IMR-90 (cell line): ENCODE results near the gene EFHD1. TPM values are rescaled to one million over a fixed set of nuclear protein-coding genes. Genes with fewer than 3 reads are reported as not detected.
A peak's percentile ranks its signal among the peaks of the same experiment; 100 is the strongest.

Source experiments
- ATAC-seq: fragments of 200-7000 bp; cut with Tn5 transposase; 2 replicates; pipeline ENCODE4 v1.9.1; 2020; ENCODE audit warnings: low read depth, mild to moderate bottlenecking, moderate library complexity
- BruUV-seq: library from RNA; stranded (reverse); fragments of 400-500 nt; replicated peaks from 2 replicates; lab custom pipeline; 2021; lab: Mats Ljungman, UMichigan
- CTCF ChIA-PET: fragments of 300-600 bp; formaldehyde crosslinking; extraction: SDS; loops from one replicate; lab custom pipeline; 2021; ENCODE audit warnings: antibody characterized with exemption; lab: Yijun Ruan, JAX
- POLR2A ChIA-PET: fragments of 300-600 bp; sonication (Branson Sonifier 250); formaldehyde crosslinking; loops from one replicate; lab custom pipeline; 2022; ENCODE audit warnings: antibody characterized with exemption; ENCODE audit not compliant: unreplicated experiment; lab: Charles Lee
- DNase-seq: peaks from one replicate; pipeline ENCODE4 v3.0.0; 2013
- H2AFZ ChIP-seq: replicated peaks from 2 replicates; pipeline ENCODE3; 2013; ENCODE audit warnings: low read length, mild to moderate bottlenecking; ENCODE audit not compliant: poor library complexity
- H2AK5ac ChIP-seq: 2 replicates; pipeline ENCODE4 v1.6.1; 2013; ENCODE audit warnings: low read depth, low read length, inconsistent platforms
- H2AK9ac ChIP-seq: replicated peaks from 2 replicates; pipeline ENCODE3; 2013; ENCODE audit warnings: mild to moderate bottlenecking, low read depth, low read length, moderate library complexity; ENCODE audit not compliant: poor library complexity
- H2BK120ac ChIP-seq: 2 replicates; pipeline ENCODE4 v1.6.1; 2013; ENCODE audit warnings: low read depth, low read length, inconsistent platforms
- H2BK15ac ChIP-seq: 3 replicates; pipeline ENCODE4 v1.6.1; 2013; ENCODE audit warnings: low read depth, low read length, inconsistent platforms
- H2BK20ac ChIP-seq: 2 replicates; pipeline ENCODE4 v1.6.1; 2013; ENCODE audit warnings: low read depth, mild to moderate bottlenecking, inconsistent platforms, low read length, moderate library complexity
- H2BK5ac ChIP-seq: 2 replicates; pipeline ENCODE4 v1.6.1; 2013; ENCODE audit warnings: mild to moderate bottlenecking, low read depth, low read length, inconsistent platforms; ENCODE audit not compliant: poor library complexity, severe bottlenecking
- H3K14ac ChIP-seq: replicated peaks from 2 replicates; pipeline ENCODE4 v1.6.1; 2013; ENCODE audit warnings: low read depth, low read length, inconsistent platforms
- H3K18ac ChIP-seq: 2 replicates; pipeline ENCODE4 v1.6.1; 2013; ENCODE audit warnings: low read depth, low read length, control low read depth
- H3K23ac ChIP-seq: 2 replicates; pipeline ENCODE4 v1.6.1; 2013; ENCODE audit warnings: low read depth, low read length, inconsistent platforms
- H3K27ac ChIP-seq: 2 replicates; pipeline ENCODE4 v1.5.1; 2013; ENCODE audit warnings: mild to moderate bottlenecking, control low read depth, low read length; ENCODE audit not compliant: insufficient read depth
- H3K27me3 ChIP-seq: 2 replicates; pipeline ENCODE4 v1.6.1; 2013; ENCODE audit warnings: low read length; ENCODE audit not compliant: control insufficient read depth, insufficient read depth
- H3K36me3 ChIP-seq: 2 replicates; pipeline ENCODE4 v1.6.1; 2013; ENCODE audit warnings: low read length, mixed read lengths; ENCODE audit not compliant: control insufficient read depth, insufficient read depth
- H3K4ac ChIP-seq: 2 replicates; pipeline ENCODE4 v1.6.1; 2013; ENCODE audit warnings: low read depth, low read length, inconsistent platforms
- H3K4me1 ChIP-seq: 2 replicates; pipeline ENCODE4 v1.6.1; 2013; ENCODE audit warnings: low read length, mixed read lengths; ENCODE audit not compliant: control insufficient read depth, insufficient read depth
- H3K4me2 ChIP-seq: 2 replicates; pipeline ENCODE4 v1.6.1; 2013; ENCODE audit warnings: low read depth, mild to moderate bottlenecking, control low read depth, low read length, moderate library complexity
- H3K4me3 ChIP-seq: 2 replicates; pipeline ENCODE4 v1.5.1; 2013; ENCODE audit warnings: low read depth, mild to moderate bottlenecking, control low read depth, low read length, moderate library complexity; ENCODE audit not compliant: insufficient read depth
- H3K56ac ChIP-seq: 2 replicates; pipeline ENCODE4 v1.6.1; 2013; ENCODE audit warnings: low read length, inconsistent platforms; ENCODE audit not compliant: insufficient read depth; ENCODE audit errors: extremely low read depth
- H3K79me1 ChIP-seq, 2 experiments: 2 replicates each; pipeline ENCODE4 v1.6.1; 2013; ENCODE audit warnings: low read length in 2 of 2, inconsistent platforms in 1 of 2, low read depth in 1 of 2
- H3K9ac ChIP-seq: 2 replicates; pipeline ENCODE4 v1.6.1; 2013; ENCODE audit warnings: low read depth, low read length, control low read depth
- H3K9me1 ChIP-seq: 2 replicates; pipeline ENCODE4 v1.6.1; 2013; ENCODE audit warnings: low read length, inconsistent platforms; ENCODE audit not compliant: insufficient read depth
- H3K9me3 ChIP-seq: 2 replicates; pipeline ENCODE4 v1.6.1; 2013; ENCODE audit warnings: low read length; ENCODE audit not compliant: control insufficient read depth, insufficient read depth
- H4K20me1 ChIP-seq: 2 replicates; pipeline ENCODE4 v1.6.1; 2013; ENCODE audit warnings: low read length, inconsistent platforms; ENCODE audit not compliant: insufficient read depth
- H4K5ac ChIP-seq: 2 replicates; pipeline ENCODE4 v1.6.1; 2013; ENCODE audit warnings: mild to moderate bottlenecking, low read depth, low read length, control low read depth
- H4K8ac ChIP-seq, 2 experiments: 2 replicates each; pipeline ENCODE4 v1.6.1; 2013; ENCODE audit warnings: low read depth in 2 of 2, low read length in 2 of 2, control low read depth in 1 of 2, inconsistent platforms in 1 of 2
- H4K91ac ChIP-seq: 2 replicates; pipeline ENCODE4 v1.6.1; 2013; ENCODE audit warnings: low read depth, low read length, inconsistent platforms; ENCODE audit not compliant: insufficient read depth
- CEBPB ChIP-seq: IDR thresholded peaks from 2 replicates; pipeline ENCODE4 v1.6.1; 2012; ENCODE audit warnings: low read depth, low read length, improper control_type of control experiment
- FOS ChIP-seq: fragments of 150-350 bp; IDR thresholded peaks from 2 replicates; pipeline ENCODE4 v1.6.1; 2016; ENCODE audit warnings: low read depth, low read length
- MAFK ChIP-seq: IDR thresholded peaks from 2 replicates; pipeline ENCODE4 v1.6.1; 2012; ENCODE audit warnings: low read depth, low read length, improper control_type of control experiment
- MXI1 ChIP-seq: IDR thresholded peaks from 2 replicates; pipeline ENCODE4 v1.6.1; 2012; ENCODE audit warnings: low read depth, mild to moderate bottlenecking, low read length, moderate library complexity, borderline replicate concordance
- WGBS, 2 experiments: methylation state at CpG; one replicate each; pipeline versions ENCODE4 v1.1.5 to v1.1.7; 2013; ENCODE audit warnings: missing lambda C conversion rate in 2 of 2; ENCODE audit not compliant: insufficient read length in 1 of 2; ENCODE audit errors: extremely low coverage in 2 of 2; 5-methylcytosine and 5-hydroxymethylcytosine counted together
- dilution Hi-C: fragments of 300-500 bp; cut with HindIII; formaldehyde crosslinking; loops from one replicate; pipeline ENCODE4 v1.14.3; 2018; ENCODE audit warnings: low sequenced_read_pairs; ENCODE audit not compliant: unreplicated experiment
- in situ Hi-C: fragments of 300-500 bp; cut with MboI; formaldehyde crosslinking; loops from 3 replicates; pipeline ENCODE4 v1.14.3; 2019; ENCODE audit warnings: low sequenced_read_pairs, inconsistent platforms, mixed read lengths
- intact Hi-C: fragments of 100-400 bp; cut with micrococcal nuclease; formaldehyde crosslinking; loops from 2 replicates; pipeline ENCODE4 v1.10.0; 2022
- polyA plus RNA-seq, 3 experiments: library from polyadenylated mRNA; depleted of rRNA; stranded (reverse); fragments of >200 nt; gene quantifications; 2 replicates each; pipeline ENCODE4 v1.2.3, GENCODE V29; 2012; ENCODE audit warnings: low replicate concordance in 1 of 3
- total RNA-seq: library from RNA; depleted of rRNA; stranded (reverse); fragments of >200 nt; gene quantifications from 2 replicates; pipeline ENCODE4 v1.2.3, GENCODE V29; 2012

The EFHD1 gene
- total and polyA plus RNA-seq, 2 of the 4 experiments (the other 2 are of a cell fraction): 0.27 TPM; not detected in 1

GRCh38 chr2:232592772-232593395 is 40.5 kb upstream of the EFHD1 start:
- Histone ChIP-seq H3K4me1 (peaks cover 3% of the 10 kb centered on the region), H3K27me3 (no peaks in the 10 kb centered on the region; the same call in 1 of the 2 replicates), H4K91ac (no peak overlapping the region), H3K4me3 (no peak overlapping the region), H2BK20ac (no peak overlapping the region), H3K36me3 (no peaks in the 10 kb centered on the region), H3K18ac (no peak overlapping the region), H3K23ac (no peak overlapping the region), H3K4me2 (no peak overlapping the region), H3K9me1 (peaks cover 9% of the 10 kb centered on the region; the same call in 1 of the 2 replicates), H2BK5ac (no peak overlapping the region), H2BK15ac (no peak overlapping the region), H3K9ac (no peak overlapping the region), H2BK120ac (no peak overlapping the region), H4K20me1 (no peaks in the 10 kb centered on the region), H4K5ac (no peak overlapping the region), H2AK5ac (no peak overlapping the region), H3K9me3 (no peaks in the 10 kb centered on the region), H3K14ac (no peak overlapping the region), H3K79me1 (no peaks in the 10 kb centered on the region), H2AFZ (no peak overlapping the region), H3K4ac (no peak overlapping the region), H3K27ac (no peak overlapping the region), H2AK9ac (no peak overlapping the region), H3K56ac (no peak overlapping the region), H4K8ac (no peak overlapping the region)
- DNase-seq (peak; percentile 82), ATAC-seq (no peak)
- in situ Hi-C loops (no loop called here), intact Hi-C loops (no loop called here), dilution Hi-C loops (no loop called here)
- ChIA-PET CTCF (interaction anchor here (1.2 kb wide), 1 partner anchor 13 kb away, joined by 3 read pairs; no protein-coding TSS in a partner anchor), POLR2A (no interaction called here)
- WGBS, 2 experiments: no CpG with 5 or more reads among the region's 3 CpGs
- TF ChIP-seq MXI1: no peak
- TF ChIP-seq MAFK: no peak
- no peak for TF ChIP-seq CEBPB
- peak; percentile 48; the same call in 1 of the 2 replicates for TF ChIP-seq FOS
- no TSS peak for BruUV-seq
